ENCODE results near the gene PPP2R5C. TPM values are rescaled to one million over a fixed set of nuclear protein-coding genes. Genes with fewer than 3 reads are reported as not detected.
A peak's percentile ranks its signal among the peaks of the same experiment; 100 is the strongest.

Gene PPP2R5C
- total and polyA plus RNA-seq, 2 of the 8 experiments (the other 6 are each of a cell fraction or from before 2014, with no cell fraction given) = 49.6 to 95.9 TPM

DNA sequence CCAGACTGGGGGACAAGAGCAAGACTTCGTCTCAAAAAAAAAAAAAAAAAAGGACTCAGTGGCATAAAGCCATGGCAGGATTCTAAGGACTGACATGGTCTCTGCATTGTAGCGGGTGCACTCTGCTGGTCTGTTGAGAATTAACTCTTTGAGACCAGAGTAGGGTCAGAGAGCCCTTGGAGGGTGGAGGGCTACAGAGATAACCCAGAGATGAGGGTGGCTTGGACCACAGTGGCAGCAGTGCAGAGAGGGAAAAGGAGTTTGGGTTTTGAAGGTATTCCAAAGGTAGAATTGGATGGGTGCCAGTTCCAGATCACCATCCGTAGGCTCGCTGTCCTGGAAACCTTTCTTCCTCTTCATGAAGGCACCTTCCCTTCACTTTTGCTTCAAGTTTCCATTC, 188.6 kb downstream of the PPP2R5C start:
- H3K27me3 ChIP-seq (replicated peaks in 1 of 4; ENCODE audit: control insufficient read depth in 3 of 4, extremely low read depth in 1 of 4, insufficient read depth in 3 of 4, low read length in 3 of 4) = peaks cover 8 to 14% (median 12%) of the 10 kb centered on the region in 4 experiments; a peak in 6 of 7 replicates
- no peak overlapping the region for H2BK5ac ChIP-seq (ENCODE audit: low read depth, low read length)
- H3K79me1 ChIP-seq (ENCODE audit: low read depth, low read length) = peaks cover 4% of the 10 kb centered on the region; the same call in 1 of the 2 replicates
- H3K18ac ChIP-seq (ENCODE audit: extremely low read depth, low read length) = no peak overlapping the region
- TF ChIP-seq RAD21 (IDR thresholded peaks at IDR 0.05 in 1 of 2, conservative IDR thresholded peaks at IDR 0.05 in 1 of 2; ENCODE audit: low read depth in 2 of 2, low read length in 2 of 2) = peak in 1 of 2 experiments; percentile 5; a peak in 1 of 4 replicates
- TF ChIP-seq CHD2 (IDR thresholded peaks at IDR 0.05; ENCODE audit: low read length) = no peak
- H3K23ac ChIP-seq (ENCODE audit: insufficient read length) = no peak overlapping the region
- H2BK120ac ChIP-seq (replicated peaks; ENCODE audit: low read depth, low read length) = no peak overlapping the region
- no peaks in the 10 kb centered on the region for H3K36me3 ChIP-seq (ENCODE audit: control insufficient read depth in 2 of 4, insufficient read depth in 4 of 4, low read length in 3 of 4)
- peaks cover 0 to 6% of the 10 kb centered on the region in 2 experiments; a peak in 1 of 4 replicates for H3K79me2 ChIP-seq (ENCODE audit: control insufficient read depth in 1 of 2, insufficient read depth in 2 of 2, low read length in 2 of 2)
- no peak overlapping the region for H3K27ac ChIP-seq (ENCODE audit: low read depth, low read length)
- H3K9ac ChIP-seq (replicated peaks in 1 of 4; ENCODE audit: extremely low read depth in 1 of 4, low read depth in 3 of 4, low read length in 3 of 4) = no peak overlapping the region; a peak in 1 of 7 replicates
- H3K4ac ChIP-seq (replicated peaks; ENCODE audit: insufficient read length, low read depth, low read length) = no peak overlapping the region
- no peak overlapping the region for H2AFZ ChIP-seq (ENCODE audit: low read length)
- no peaks in the 10 kb centered on the region for H4K20me1 ChIP-seq (replicated peaks in 1 of 2; ENCODE audit: control insufficient read depth in 1 of 2, insufficient read depth in 2 of 2, low read length in 2 of 2)
- ChIA-PET CTCF (ENCODE audit: partially characterized antibody) (interaction anchor here (1.4 to 3.8 kb wide), 3 partner anchors 11 to 182 kb away, joined by 3 to 23 read pairs (median 8); no protein-coding TSS in a partner anchor), POLR2A (ENCODE audit: partially characterized antibody) (interaction anchor here (0.6 to 3.3 kb wide), 2 partner anchors 30 to 141 kb away, joined by 4 to 12 read pairs; no protein-coding TSS in a partner anchor)
- no peak overlapping the region for H2BK12ac ChIP-seq (ENCODE audit: low read depth, low read length)
- no peak overlapping the region for H2BK20ac ChIP-seq (ENCODE audit: low read length)
- no peak overlapping the region; a peak in 1 of 4 replicates for H3K4me2 ChIP-seq (ENCODE audit: insufficient read depth in 1 of 2, low read depth in 2 of 2, low read length in 2 of 2)
- H4K91ac ChIP-seq (replicated peaks; ENCODE audit: insufficient read length, low read length) = no peak overlapping the region
- H4K8ac ChIP-seq (ENCODE audit: extremely low read depth, insufficient read depth, low read length) = no peak overlapping the region
- no peak overlapping the region for H3K56ac ChIP-seq (replicated peaks; ENCODE audit: insufficient read length, low read depth, low read length)
- no peak for DNase-seq (ENCODE audit: low read depth in 1 of 2, low spot score in 2 of 2)
- H3K4me3 ChIP-seq (ENCODE audit: extremely low read depth in 1 of 4, insufficient read depth in 2 of 4, low read depth in 3 of 4, low read length in 4 of 4) = no peak overlapping the region
- no peak for FAIRE-seq
- no peak overlapping the region for H2AK5ac ChIP-seq (ENCODE audit: low read depth, low read length)
- peaks cover 0 to 9% (median 4%) of the 10 kb centered on the region in 4 experiments; a peak in 5 of 7 replicates for H3K4me1 ChIP-seq (replicated peaks in 1 of 4; ENCODE audit: control insufficient read depth in 3 of 4, insufficient read depth in 4 of 4, low read length in 3 of 4)
- WGBS, 2 experiments (ENCODE audit: extremely low coverage in 1 of 2, insufficient coverage in 1 of 2, insufficient read length in 1 of 2, insufficient replicate concordance in 2 of 2, low coverage in 1 of 2, low lambda C conversion rate in 2 of 2, missing lambda C conversion rate in 1 of 2) = 86% methylated on average over 3 of the region's 4 CpGs; no CpG with 5 or more reads in 1 of the 2 experiments
- no peak overlapping the region for H2BK15ac ChIP-seq (ENCODE audit: low read length)
- no peak overlapping the region for H3K14ac ChIP-seq (ENCODE audit: insufficient read length)
- H3K9me3 ChIP-seq (ENCODE audit: insufficient read depth in 2 of 2, low read depth in 1 of 2, low read length in 1 of 2) = no peaks in the 10 kb centered on the region
- peaks cover 13% of the 10 kb centered on the region for H3K23me2 ChIP-seq (ENCODE audit: low read depth, low read length)
- H4K5ac ChIP-seq (ENCODE audit: insufficient read length, low read depth, low read length) = no peak overlapping the region
